Measurements from ENCODE around the gene PATL2. TPM values are rescaled to one million over a fixed set of nuclear protein-coding genes. Genes with fewer than 3 reads are reported as not detected.
A peak's percentile ranks its signal among the peaks of the same experiment; 100 is the strongest.
"Not testable (repeated sequence)": the region's sequence is repeated elsewhere in the genome, so short reads cannot be mapped to it uniquely, and the experiment has no call there.

The PATL2 gene
- total RNA-seq, 2 experiments from 2014 or later, result 15.9 to 20.5 TPM

DNA sequence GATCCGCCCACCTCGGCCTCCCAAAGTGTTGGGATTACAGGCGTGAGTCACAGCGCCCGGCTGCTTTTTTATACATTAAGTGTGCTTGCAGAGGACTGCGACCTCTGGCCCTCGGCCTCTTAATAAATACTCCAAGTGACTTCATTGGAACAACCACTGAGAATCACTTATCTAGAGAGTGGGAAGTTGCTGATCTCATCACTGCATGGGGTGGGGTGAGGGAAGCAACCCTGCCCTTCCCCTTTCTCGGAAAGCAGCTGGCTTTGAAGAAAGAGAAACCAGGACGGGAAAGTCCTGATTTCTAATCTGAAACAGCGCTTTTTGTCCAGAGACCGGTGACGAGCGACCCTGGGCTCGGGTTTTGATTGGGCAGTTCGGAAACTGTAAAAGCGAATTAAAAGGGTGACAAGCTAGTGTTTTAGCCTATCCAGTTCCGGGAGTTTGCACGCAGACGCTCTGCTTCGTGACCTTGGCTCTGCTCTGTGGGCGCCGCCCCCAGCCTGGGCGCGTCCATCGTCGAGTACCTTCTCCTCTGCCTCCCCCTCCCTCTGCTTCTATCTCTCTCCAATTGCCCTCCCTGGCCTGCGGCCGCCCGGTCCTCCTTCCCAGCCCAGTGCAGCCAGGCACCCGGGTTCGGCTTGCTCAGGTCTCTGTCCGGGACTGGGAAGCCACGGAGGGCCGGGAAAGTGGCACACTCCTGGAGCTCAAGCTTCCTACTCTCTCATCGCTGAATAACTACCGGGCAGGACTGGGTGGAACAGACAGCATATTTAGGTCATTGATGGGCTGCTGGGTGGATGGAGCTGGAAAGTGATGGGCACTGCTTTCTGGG is 17.7 kb upstream of the PATL2 start:
- Mint-ChIP-seq H3K27me3 (no peaks in the 10 kb centered on the region), H3K4me3 (peak overlapping the region; percentile 100), H3K36me3 (ENCODE audit: low read depth) (peaks cover 47% of the 10 kb centered on the region), H3K4me1 (peaks cover 71% of the 10 kb centered on the region), H3K9me3 (no peaks in the 10 kb centered on the region), H3K27ac (peak overlapping the region; percentile 100)
- CTCF ChIA-PET, result interaction anchor here (0.6 to 8.8 kb wide), 8 partner anchors 9 to 346 kb away, joined by 3 to 88 read pairs (median 4); partner anchors contain the start of genes B2M, PATL2 and SPG11
- DNase-seq, result peak; percentile 98
- POLR2A ChIA-PET, result interaction anchor here (0.7 to 7.1 kb wide), 8 partner anchors 8 to 441 kb away, joined by 3 to 182 read pairs (median 4); partner anchors contain the start of genes B2M, PATL2 and SPG11

DNA sequence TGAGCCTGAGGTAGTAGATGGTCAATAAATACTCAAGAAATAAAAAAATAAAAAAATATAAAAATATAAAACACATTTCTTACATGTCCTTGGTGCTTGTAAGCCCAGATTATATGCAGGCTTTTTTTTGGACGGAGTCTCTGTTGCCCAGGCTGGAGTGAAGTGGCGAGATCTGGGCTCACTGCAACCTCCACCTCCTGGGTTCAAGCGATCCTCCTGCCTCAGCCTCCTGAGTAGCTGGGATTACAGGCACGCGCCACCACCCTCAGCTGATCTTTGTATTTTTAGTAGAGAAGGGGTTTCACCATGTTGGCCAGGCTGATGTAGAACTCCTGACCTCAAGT is 17.1 kb upstream of the PATL2 start:
- not testable (repeated sequence) for H3K27me3 Mint-ChIP-seq, DNase-seq, H3K9me3 Mint-ChIP-seq
- Mint-ChIP-seq H3K27ac (peak overlapping the region; percentile 100), H3K36me3 (ENCODE audit: low read depth) (peaks cover 45% of the 10 kb centered on the region), H3K4me1 (peaks cover 71% of the 10 kb centered on the region), H3K4me3 (peak overlapping the region; percentile 100)
- CTCF ChIA-PET, result interaction anchor here (0.6 to 8.8 kb wide), 6 partner anchors 10 to 346 kb away, joined by 3 to 88 read pairs (median 12); partner anchors contain the start of genes B2M, PATL2 and SPG11
- POLR2A ChIA-PET, result interaction anchor here (0.6 to 7.1 kb wide), 7 partner anchors 7 to 65 kb away, joined by 3 to 182 read pairs (median 4); partner anchors contain the start of genes B2M, PATL2 and SPG11

DNA sequence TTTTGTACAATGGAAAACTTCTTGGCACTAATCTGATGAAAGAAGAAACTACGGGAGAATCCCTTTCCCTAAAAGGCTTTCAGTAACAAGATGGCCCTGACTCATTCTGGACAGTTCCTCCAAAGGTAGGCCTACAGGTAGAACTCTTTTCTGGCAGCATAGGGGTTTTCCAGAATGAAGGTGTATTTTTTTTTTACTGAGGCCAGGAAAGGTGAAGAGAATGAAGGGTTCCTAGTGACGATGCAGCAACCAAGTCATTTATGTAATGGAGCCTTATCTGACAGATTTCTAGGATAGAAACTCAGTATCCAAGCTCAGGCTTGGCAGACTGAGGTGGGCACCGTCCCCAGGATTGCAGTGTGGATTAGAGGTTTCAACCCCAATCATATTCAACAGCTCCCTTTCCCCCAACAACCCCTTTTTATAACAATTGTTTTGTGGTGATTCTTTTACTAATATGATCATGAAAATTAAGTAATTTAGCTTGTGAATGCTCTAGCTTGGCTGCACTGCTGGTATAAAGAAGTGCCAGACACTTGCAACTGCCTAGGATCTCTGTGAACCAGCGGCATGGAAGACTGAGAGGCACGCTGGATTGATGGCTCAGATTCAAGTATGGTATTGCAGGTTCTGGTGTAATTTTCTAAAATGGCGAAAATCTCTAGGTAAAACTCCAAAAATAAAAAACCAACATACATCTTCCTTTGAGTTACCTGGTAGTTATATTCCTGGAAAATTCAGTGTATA is 16.5 kb upstream of the PATL2 start:
- Mint-ChIP-seq H3K9me3 (no peaks in the 10 kb centered on the region), H3K27ac (peak overlapping the region; percentile 100), H3K36me3 (ENCODE audit: low read depth) (peaks cover 43% of the 10 kb centered on the region), H3K4me3 (peak overlapping the region; percentile 100), H3K27me3 (no peaks in the 10 kb centered on the region), H3K4me1 (peaks cover 72% of the 10 kb centered on the region)
- ChIA-PET CTCF (interaction anchor here (1.7 to 8.8 kb wide), 4 partner anchors 10 to 181 kb away, joined by 4 to 88 read pairs (median 46); partner anchors contain the start of genes B2M, PATL2 and SPG11), POLR2A (interaction anchor here (0.6 to 7.1 kb wide), 7 partner anchors 8 to 168 kb away, joined by 3 to 182 read pairs (median 4); partner anchors contain the start of genes B2M, PATL2 and SPG11)
- no peak for DNase-seq

DNA sequence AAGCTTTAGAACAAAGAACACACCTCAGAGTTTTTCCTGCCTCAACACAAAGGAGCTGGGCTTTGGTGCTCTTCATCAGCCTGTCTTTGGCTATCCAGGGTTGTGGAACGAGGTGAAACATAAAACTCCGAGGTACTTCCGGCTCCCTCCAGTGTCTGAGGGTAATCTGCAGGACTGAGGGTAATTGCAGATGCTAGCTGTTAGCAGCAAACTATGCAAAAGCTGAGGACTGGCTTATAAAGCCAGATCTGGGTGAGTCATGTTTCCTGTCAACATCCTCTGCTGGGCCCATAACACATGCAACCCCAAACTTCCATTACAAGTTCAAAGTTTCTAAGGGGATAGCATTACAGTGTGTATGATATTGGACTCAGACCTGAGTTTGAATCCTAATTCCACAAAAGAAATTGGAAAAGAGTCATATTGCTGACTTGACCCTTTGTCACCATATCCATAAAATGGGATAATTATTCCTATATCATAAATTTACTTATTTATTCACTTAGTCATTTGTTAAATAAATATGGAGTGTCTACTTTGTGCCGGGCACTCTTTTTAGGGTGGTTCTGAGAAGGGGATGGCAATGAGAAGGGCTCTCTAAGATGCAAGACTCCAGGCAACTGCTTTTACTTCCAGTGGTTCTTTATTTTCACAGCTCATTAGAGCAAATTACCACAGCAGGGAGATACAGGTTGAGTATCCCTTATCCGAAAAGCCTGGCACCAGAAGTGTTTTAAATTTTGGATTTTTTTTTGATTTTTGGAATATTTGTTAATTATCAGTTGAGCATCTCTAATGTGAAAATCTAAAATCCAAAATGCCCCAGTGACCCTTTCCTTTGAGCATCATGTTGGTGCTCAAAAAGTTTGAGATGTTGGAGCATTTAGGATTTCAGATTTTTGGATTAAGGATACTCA is 15.7 kb upstream of the PATL2 start:
- peaks cover 71% of the 10 kb centered on the region for H3K4me1 Mint-ChIP-seq
- peak; percentile 91 for DNase-seq
- peaks cover 35% of the 10 kb centered on the region for H3K36me3 Mint-ChIP-seq (ENCODE audit: low read depth)

DNA sequence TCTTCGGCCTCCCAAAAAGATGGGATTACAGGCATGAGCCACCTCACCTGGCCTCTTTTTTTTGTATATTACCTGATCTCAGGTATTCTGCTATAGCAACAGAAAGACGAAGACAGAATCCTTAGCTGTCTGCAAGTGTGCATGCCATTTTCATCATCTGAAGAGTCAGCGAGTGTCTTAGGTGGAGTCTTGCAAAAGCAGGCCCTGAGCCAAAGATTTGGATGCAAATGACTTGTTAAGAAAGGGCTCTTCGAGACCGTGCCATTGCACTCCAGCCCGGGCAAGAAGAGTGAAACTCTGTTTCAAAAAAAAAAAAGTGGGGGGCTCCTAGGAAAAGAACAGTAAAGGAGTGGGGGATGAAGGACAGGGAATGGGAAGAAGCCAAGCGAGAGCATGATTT is 15.0 kb upstream of the PATL2 start:
- Mint-ChIP-seq H3K4me3 (peak overlapping the region; percentile 100), H3K4me1 (peaks cover 71% of the 10 kb centered on the region), H3K9me3 (no peaks in the 10 kb centered on the region), H3K36me3 (ENCODE audit: low read depth) (peaks cover 28% of the 10 kb centered on the region), H3K27me3 (no peaks in the 10 kb centered on the region), H3K27ac (peak overlapping the region; percentile 100)
- no peak for DNase-seq
- ChIA-PET POLR2A (interaction anchor here (1.0 to 7.1 kb wide), 5 partner anchors 9 to 63 kb away, joined by 3 to 182 read pairs (median 8); partner anchors contain the start of genes B2M, PATL2, SPG11 and TRIM69), CTCF (interaction anchor here (0.6 to 8.8 kb wide), 6 partner anchors 9 to 62 kb away, joined by 3 to 88 read pairs (median 8); partner anchors contain the start of genes B2M, PATL2 and SPG11)

More for the DNA sequence above, 15.7 kb upstream of the PATL2 start:
- ChIA-PET CTCF (interaction anchor here (0.6 to 8.8 kb wide), 7 partner anchors 8 to 180 kb away, joined by 3 to 88 read pairs (median 6); partner anchors contain the start of genes B2M, PATL2 and SPG11), POLR2A (interaction anchor here (0.6 to 7.1 kb wide), 9 partner anchors 8 to 167 kb away, joined by 3 to 182 read pairs (median 6); partner anchors contain the start of genes B2M, PATL2, SPG11 and TRIM69)
- Mint-ChIP-seq H3K9me3 (no peaks in the 10 kb centered on the region), H3K27ac (peak overlapping the region; percentile 100), H3K4me3 (peak overlapping the region; percentile 100), H3K27me3 (no peaks in the 10 kb centered on the region)

DNA sequence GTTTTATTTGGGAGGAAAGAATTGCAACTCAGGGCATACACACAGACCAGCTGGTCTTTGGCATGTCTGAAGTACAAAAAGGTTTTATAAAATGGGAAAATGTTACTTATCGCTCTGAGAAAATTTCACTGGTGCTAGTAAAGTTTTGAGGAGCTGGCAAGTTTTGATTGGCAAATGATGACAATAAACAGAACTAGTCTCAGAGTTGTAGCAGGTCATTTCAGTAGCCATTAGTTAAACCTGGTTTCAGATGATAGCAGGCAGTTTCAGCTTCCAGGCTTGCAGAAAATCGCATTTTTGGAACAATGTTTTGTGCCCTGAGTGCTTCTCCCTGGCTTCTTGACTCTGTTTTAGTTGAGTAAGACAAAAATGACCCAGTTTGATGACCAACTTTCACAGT is 10.9 kb upstream of the PATL2 start:
- DNase-seq, result no peak
- Mint-ChIP-seq H3K27me3 (no peaks in the 10 kb centered on the region), H3K4me1 (peaks cover 87% of the 10 kb centered on the region), H3K9me3 (no peaks in the 10 kb centered on the region), H3K36me3 (ENCODE audit: low read depth) (peaks cover 40% of the 10 kb centered on the region), H3K27ac (no peak overlapping the region), H3K4me3 (peak overlapping the region; percentile 22)
- POLR2A ChIA-PET, result interaction anchor here (0.5 to 1.8 kb wide), 3 partner anchors 14 to 89 kb away, joined by 3 to 5 read pairs (median 5); partner anchors contain the start of gene TRIM69
- CTCF ChIA-PET, result interaction anchor here (0.9 to 18.8 kb wide), 6 partner anchors 9 to 55 kb away, joined by 4 to 287 read pairs (median 6); partner anchors contain the start of genes B2M, PATL2, SPG11 and TRIM69

DNA sequence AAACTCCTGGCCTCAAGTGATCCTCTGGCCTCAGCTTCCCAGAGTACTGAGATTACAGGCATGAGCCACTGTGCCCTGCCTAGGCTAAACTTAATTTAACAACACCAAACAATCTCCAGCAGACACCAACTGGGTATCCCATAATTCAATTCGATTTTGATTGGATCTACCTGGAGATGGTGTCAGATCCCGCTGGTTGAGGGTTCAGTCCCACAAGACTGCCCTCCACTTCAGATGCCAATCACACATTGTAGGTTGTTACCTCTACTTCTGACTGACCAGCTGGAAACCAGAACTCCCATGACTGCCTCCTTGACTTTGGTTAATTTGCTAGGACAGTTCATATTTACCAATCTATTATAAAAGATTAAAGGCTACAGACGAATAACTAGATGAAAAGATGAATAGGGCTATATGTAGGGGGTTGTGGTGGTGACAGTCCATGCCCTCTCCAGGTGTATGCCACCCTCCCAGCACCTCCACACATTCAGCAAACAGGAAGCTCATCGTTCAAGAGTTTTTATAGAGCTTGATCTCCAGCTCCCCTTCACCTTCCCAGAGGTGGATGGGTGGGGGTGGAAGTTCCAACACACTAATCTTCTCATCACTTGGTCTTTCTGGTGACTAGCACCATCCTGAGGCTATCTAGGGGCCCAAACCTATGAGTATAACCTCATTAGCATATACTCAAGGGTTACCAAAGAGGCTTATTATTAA is 9.5 kb upstream of the PATL2 start:
- CTCF ChIA-PET, result interaction anchor here (0.8 to 18.8 kb wide), 7 partner anchors 10 to 136 kb away, joined by 3 to 287 read pairs (median 6); partner anchors contain the start of genes PATL2, SPG11 and TRIM69
- peak overlapping the region; percentile 22 for H3K4me3 Mint-ChIP-seq
- peaks cover 90% of the 10 kb centered on the region for H3K4me1 Mint-ChIP-seq
- no peak for DNase-seq
- H3K27me3 Mint-ChIP-seq, result no peaks in the 10 kb centered on the region
- H3K27ac Mint-ChIP-seq, result peak overlapping the region; percentile 92
- H3K9me3 Mint-ChIP-seq, result no peaks in the 10 kb centered on the region
- POLR2A ChIA-PET, result interaction anchor here (0.6 to 11.7 kb wide), 8 partner anchors 8 to 917 kb away, joined by 3 to 283 read pairs (median 4); partner anchors contain the start of genes B2M, PATL2, SPG11 and TRIM69
- H3K36me3 Mint-ChIP-seq (ENCODE audit: low read depth), result peaks cover 50% of the 10 kb centered on the region

DNA sequence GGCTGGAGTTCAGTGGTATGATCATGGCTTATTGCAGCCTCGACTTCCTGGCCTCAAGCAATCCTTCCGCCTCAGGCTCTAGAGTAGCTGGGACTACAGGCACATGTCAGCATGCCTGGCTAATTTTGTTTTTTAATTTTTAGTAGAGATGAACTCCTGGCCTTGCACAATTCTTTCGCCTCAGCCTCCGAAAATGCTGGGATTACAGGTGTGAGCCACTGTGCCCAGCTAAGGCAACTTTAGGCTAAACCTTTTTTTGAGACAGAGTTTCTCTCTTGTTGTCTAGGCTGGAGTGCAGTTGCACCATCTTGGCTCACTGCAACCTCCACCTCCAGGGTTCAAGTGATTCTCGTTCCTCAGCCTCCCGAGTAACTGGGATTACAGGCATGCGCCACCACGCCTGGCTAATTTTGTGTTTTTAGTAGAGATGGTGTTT is 8.9 kb upstream of the PATL2 start:
- Mint-ChIP-seq H3K4me1 (peaks cover 91% of the 10 kb centered on the region), H3K36me3 (ENCODE audit: low read depth) (peaks cover 53% of the 10 kb centered on the region), H3K27ac (peak overlapping the region; percentile 92), H3K4me3 (peak overlapping the region; percentile 20)
- ChIA-PET POLR2A (interaction anchor here (0.9 to 11.7 kb wide), 8 partner anchors 9 to 55 kb away, joined by 4 to 283 read pairs (median 8); partner anchors contain the start of genes B2M, PATL2, SPG11 and TRIM69), CTCF (interaction anchor here (1.2 to 18.8 kb wide), 5 partner anchors 8 to 136 kb away, joined by 3 to 287 read pairs (median 6); partner anchors contain the start of genes SPG11 and TRIM69)
- H3K9me3 Mint-ChIP-seq, H3K27me3 Mint-ChIP-seq, DNase-seq: not testable (repeated sequence)

DNA sequence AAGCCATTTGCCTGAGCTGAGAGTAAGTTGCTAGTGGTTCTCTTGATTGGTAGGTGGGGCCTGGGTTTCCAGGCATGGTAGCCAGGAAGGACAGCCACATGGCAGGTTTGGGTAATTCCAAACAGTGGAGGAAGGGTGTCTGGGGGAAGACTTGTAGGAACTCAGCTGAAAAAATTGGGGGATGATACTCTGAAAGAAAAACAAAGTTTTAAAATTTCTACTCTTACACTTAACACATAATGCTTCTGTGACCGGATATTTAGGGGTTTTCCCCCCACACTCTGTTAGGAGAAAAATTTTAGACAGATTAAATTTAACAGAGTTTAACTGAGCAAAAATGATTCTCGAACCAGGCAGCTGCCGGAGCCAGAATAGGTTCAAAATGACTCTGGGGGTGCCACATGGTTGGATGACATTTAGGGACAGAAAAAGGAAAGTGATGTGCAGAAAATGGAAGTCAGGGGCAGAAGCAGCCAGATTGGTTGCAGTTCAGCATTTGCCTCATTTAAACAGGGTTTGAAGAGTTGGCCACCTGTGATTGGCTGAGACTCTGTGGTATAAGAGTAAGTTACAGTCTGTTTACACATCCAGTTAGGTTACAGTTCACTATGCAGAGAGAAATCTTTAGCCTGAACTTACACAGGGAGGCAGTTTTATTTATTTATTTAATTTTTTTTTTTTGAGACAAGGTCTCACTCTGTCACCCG is 8.3 kb upstream of the PATL2 start:
- DNase-seq, result peak; percentile 73
- no peaks in the 10 kb centered on the region for H3K27me3 Mint-ChIP-seq
- CTCF ChIA-PET, result interaction anchor here (0.8 to 18.8 kb wide), 6 partner anchors 9 to 135 kb away, joined by 3 to 287 read pairs (median 6); partner anchors contain the start of genes SPG11 and TRIM69
- POLR2A ChIA-PET, result interaction anchor here (0.9 to 11.7 kb wide), 8 partner anchors 9 to 54 kb away, joined by 4 to 283 read pairs (median 8); partner anchors contain the start of genes B2M, PATL2, SPG11 and TRIM69
- H3K9me3 Mint-ChIP-seq, result no peaks in the 10 kb centered on the region
- H3K36me3 Mint-ChIP-seq (ENCODE audit: low read depth), result peaks cover 57% of the 10 kb centered on the region
- H3K4me1 Mint-ChIP-seq, result peaks cover 88% of the 10 kb centered on the region
- H3K27ac Mint-ChIP-seq, result peak overlapping the region; percentile 92
- H3K4me3 Mint-ChIP-seq, result peak overlapping the region; percentile 55

DNA sequence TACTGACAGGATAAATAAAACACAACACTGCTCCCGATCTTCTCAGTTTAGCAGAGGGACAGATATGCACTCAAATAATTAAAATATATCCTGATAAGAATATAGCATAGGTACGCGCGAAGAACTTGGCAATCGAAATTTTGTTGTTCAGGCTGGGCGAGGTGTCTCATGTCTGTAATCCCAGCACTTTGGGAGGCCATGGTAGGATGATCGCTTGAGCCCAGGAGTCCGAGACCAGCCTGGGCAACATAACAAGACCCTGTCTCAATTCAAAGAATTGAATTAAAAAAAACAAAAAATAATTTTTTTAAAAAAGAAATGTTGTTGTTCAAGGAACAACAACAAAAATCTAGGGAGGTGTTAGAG is 7.8 kb upstream of the PATL2 start:
- no peak for DNase-seq
- Mint-ChIP-seq H3K36me3 (ENCODE audit: low read depth) (peaks cover 62% of the 10 kb centered on the region), H3K9me3 (no peaks in the 10 kb centered on the region), H3K4me1 (peaks cover 83% of the 10 kb centered on the region), H3K27ac (peak overlapping the region; percentile 92), H3K27me3 (no peaks in the 10 kb centered on the region), H3K4me3 (peak overlapping the region; percentile 96)
- CTCF ChIA-PET, result interaction anchor here (0.8 to 18.8 kb wide), 5 partner anchors 9 to 77 kb away, joined by 3 to 287 read pairs (median 6); partner anchors contain the start of genes SPG11 and TRIM69
- POLR2A ChIA-PET, result interaction anchor here (0.7 to 11.7 kb wide), 9 partner anchors 8 to 54 kb away, joined by 4 to 283 read pairs (median 7); partner anchors contain the start of genes B2M, PATL2, SPG11 and TRIM69

All from activated CD4-positive, alpha-beta T cell treated with anti-CD3 and anti-CD28 coated beads, Interleukin-2, amount 10 ng/mL, durations not matched to agents 7 days and 5 days (primary cell).